HG03175 (cell line): ENCODE measurements around the gene GSG1L2.
"Not testable (repeated sequence)": the region's sequence is repeated elsewhere in the genome, so short reads cannot be mapped to it uniquely, and the experiment has no call there.

Source experiments
- ATAC-seq: cut with Tn5 transposase; IDR thresholded peaks from one replicate; pipeline ENCODE4 v1.9.1; 2021; ENCODE audit warnings: mild to moderate bottlenecking, moderate library complexity; ENCODE audit not compliant: unreplicated experiment

Gene GSG1L2

GRCh38 chr17:9790889-9791876 lies 30.7 kb downstream of the GSG1L2 start, which contains the start of gene DHRS7C:
Gene DHRS7C, minus strand, starts transcription at chr17:9791592. Its CDS starts 308 bp downstream, at chr17:9791284.
- ATAC-seq: no peak

DNA sequence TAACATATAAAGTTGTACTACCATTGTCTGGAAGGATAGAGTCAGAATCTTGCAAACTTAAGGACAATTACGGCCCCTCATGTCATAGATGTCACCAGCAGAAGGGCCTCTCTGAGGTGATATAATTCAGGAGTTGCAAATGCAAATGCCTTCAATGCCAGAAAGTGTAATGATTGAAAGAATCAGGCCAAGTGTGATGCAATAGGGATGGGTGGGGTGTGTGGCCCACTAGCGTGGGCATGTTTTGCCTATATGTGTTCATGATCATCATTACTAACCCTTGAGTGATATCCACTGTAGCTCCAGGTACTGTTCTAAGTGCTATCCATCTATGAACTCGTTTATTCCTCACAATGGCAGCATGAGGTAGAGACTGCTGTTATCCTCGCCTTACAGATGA lies 31.6 kb downstream of the GSG1L2 start:
- ATAC-seq: no peak

DNA sequence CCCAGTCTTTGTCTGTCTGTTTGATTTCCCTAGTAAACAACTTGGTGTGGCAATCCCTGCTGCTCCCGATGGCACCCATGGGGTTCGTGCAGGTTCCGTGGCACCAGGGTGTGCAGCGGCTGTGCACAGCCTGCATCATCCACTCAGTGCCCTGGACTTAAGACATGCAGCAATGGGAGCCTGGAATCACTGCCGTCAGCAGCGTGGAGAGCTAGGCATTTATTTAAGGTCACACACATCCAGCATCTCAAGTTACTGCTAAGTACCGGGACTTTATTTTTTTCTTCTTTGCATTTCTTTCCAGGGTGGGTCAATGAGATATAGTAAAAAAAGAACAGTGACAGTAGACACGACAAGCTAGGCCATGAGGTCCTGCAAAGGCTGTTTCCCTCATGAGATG lies 33.3 kb downstream of the GSG1L2 start:
- no peak for ATAC-seq

DNA sequence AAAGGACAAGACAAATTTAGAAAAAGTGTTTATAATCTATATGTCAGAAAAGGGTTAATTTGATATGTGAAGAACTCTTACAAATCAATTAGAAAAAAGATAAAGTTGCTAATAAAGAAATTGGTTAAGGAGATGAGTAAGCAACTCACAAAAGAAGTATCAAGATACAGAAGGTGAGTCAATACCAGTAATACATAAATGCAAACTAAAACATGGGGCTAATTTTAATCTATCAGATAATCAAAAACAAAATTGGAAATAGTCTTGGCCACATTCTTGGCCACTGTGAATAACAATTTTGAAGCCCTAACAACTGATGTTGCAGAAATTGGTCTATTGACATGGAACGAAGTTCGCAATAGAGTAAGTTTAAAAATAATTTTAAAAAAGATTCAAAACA lies 37.3 kb downstream of the GSG1L2 start:
- ATAC-seq: no peak

DNA sequence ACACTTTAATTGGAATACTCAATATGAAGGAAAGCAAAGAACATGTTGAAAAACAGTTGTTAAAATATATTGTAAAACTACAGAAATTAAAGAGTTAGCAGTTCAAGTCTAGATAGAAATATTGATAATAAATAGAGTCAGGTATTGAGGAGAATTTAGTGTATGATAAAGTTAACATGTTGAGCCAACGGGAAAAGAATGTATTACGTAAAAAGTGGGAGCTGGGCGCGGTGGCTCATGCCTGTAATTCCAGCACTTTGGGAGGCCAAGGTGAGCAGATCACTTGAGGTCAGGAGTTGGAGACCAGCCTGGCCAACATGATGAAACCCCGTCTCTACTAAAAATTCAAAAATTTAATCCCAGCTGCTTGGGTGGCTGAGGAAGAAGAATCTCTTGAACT lies 38.4 kb downstream of the GSG1L2 start:
- not testable (repeated sequence) for ATAC-seq

GRCh38 chr17:9783050-9783449 lies 38.8 kb downstream of the GSG1L2 start:
- no peak for ATAC-seq

- ATAC-seq: no peak
These were observed 41.3 kb downstream of the GSG1L2 start for GRCh38 chr17:9780552-9780951.

DNA sequence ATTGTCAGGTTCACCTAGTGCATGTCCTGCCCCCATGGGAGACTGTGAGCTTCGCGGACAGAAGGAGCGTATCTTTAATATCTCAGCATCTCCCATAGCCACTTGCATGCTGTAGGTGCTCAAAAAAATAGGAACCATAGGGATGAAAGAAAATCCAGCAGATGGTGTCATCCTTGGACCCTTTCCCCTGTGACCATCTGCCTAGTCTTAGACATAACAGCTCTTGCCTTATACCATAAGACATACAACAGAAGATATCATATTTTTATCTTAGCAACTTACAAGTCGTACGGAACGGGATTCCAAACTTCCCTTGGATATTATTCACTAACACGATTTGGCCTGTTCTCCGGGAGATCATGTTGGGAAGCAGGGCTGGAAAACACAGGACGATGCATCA lies 45.0 kb downstream of the GSG1L2 start:
- no peak for ATAC-seq

DNA sequence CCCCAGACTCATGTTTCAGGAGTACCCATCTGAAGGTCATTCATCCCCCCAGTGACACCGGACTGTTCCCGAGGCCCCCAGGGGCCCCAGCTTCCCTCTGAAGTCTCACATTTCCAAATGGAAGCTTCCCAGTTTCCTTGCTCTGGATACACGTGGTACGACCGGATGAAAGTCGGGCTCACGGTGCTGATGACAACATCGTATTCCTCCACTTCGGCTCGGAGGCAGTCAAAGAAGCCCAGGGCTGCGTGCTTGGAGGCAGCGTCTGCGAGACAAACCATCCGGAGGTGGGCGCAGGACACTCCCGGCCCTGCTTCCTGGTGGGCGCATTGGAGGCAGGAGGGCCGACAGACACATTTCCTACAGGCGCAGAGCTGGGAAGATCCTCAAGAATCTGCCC lies 49.2 kb downstream of the GSG1L2 start:
- ATAC-seq: no peak

DNA sequence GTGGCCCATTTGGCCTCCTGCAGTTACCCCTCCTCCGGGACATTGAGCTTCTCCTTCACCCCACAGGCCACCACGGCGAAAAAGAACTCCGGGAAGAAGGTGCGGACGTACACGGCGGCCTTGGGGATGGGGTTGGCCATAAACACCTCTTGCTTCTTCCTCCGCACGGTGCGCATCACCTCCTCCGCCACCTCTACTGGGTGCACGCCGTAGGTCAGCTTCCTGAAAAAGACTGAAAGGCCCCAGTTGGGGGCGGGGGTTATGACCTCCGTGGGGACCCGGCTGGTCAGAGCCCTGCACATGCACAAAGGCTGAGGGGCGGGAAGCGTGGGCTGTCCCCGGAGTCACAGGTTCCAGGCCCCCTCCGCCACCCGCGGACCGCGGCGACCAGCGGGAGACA lies 50.4 kb downstream of the GSG1L2 start:
- no peak for ATAC-seq

DNA sequence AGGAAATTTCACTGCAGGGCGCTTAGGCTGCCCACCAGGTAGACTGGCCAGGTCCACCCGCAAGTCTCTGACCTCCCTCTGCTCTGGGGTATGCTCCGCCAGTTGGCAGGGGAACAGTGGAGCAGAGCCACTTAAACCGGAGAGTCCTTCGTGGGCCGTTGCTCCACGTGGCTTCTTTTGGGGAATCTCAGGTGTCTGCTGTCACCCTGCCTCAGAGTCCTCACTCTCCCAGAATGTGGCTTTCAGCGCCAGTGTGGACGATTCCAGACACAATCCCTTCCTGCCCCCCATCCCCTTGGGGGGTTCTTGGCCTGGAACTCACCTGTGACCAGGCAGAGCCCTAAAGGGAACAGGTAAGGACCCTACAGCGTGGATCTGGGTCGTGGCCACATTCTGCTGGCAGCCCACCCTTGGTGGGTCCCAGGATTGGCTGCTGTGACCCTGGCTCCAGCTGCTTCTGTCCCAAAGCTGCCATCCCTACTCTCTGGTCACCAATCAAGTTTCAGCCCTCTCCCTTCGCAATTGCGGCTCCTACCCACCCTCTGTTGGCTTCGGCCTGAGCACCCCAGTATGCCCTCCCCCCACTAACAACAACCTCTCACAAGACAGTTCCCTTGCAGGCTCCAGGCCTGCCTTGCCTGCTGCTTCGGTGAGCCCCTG lies 52.7 kb downstream of the GSG1L2 start:
- no peak for ATAC-seq

DNA sequence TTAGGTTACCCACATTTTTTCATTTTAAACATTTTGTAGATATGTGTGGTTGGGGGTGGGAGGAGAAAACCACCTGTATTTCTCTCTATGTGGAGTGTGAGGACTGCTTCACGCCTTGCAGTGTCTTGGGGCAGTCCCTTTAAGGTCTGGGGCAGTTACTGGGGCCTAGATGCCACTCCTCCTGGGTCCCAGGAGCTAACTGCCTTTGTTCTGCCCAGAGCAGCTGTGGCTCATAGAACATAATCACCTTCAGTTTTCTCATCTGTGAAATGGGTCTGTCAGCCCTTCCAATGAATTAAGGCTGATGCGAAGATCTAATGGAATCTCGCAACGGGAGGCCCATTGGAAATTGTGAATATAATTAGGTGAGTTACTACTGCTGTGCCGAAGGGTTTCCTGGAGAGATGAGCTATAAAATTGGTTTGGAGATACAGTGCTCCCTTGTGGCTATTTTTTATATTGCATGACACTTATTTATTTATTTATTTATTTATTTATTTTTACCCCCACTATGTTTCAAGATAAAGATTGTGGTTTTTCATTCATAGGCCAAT lies 53.4 kb downstream of the GSG1L2 start:
- ATAC-seq: no peak

DNA sequence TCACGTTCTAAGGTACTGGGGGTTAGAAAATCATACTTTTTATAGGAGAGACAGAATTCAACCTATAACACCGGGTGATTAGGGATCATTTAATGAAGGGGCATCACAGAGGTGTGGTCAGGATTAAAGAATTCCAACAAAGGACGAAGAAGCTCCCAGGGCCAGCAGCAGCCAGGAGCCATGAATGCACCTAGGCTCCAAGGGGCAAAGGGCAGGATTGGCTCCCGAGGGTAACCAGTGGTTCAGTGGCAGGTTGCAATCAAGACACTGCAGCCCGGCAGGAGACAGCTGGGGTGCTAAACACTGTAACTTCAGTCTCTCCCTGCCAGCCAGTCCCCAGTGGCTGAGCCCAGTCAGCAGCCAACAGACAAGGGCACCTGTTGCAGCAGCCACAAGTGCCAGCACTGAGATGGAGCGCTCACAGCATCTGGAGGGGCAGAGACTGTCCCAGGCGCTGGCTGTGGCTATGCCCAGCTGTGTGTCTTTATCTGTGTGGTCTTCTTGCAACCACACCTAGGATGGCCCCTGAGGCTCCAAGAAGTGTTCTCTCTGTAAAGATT lies 54.4 kb downstream of the GSG1L2 start:
- ATAC-seq: no peak

GRCh38 chr17:9766970-9767369 lies 54.9 kb downstream of the GSG1L2 start:
- no peak for ATAC-seq

- ATAC-seq: no peak
These were observed 56.6 kb downstream of the GSG1L2 start for GRCh38 chr17:9765322-9765721.

DNA sequence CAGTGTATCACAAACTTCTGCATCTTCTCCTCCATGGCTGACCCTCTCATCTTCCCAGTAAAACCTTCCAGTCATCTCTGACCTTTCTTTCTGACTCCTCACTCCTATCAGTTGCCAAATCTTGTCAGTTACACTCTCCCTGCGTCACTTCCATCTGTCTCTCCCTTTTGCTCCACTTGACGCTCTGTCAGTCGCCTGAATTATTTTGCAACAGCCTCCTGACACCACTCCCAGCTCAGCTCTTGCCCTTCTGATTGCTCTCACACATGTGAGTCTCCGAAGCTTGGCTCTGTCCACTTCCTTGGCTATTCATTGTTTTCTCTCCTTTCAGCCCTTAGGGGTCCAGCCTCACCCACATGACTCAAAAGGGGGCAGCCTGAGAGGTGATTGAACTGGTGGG lies 58.2 kb downstream of the GSG1L2 start:
- no peak for ATAC-seq

- no peak for ATAC-seq
These were observed 61.6 kb downstream of the GSG1L2 start for GRCh38 chr17:9760266-9760665.

DNA sequence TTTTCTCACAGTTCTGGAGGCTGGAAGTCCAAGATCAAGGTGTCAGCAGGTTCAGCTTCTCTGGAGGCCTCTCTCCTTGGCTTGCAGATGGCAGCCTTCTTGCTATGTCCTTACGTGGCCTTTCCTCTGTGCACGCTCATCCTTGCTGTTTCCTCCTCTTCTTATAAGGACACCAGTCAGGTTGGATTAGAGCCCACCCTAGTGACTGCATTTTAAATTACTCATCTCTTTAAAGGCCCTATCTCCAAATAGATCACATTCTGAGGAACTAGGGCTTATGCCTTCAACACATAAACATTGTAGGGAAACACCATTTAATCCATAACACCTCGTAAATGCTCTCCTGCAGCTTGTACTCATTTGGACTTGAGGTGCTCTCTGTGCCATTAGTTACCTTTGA lies 66.8 kb downstream of the GSG1L2 start:
- ATAC-seq: no peak
